K562 (cell line): ENCODE measurements around the gene PEX5. TPM values are rescaled to one million over a fixed set of nuclear protein-coding genes. Genes with fewer than 3 reads are reported as not detected.

Experiments used
- ATAC-seq: fragments of 200-7000 bp; cut with Tn5 transposase; 3 replicates; pipeline ENCODE4 v1.9.1; 2020; ENCODE audit warnings: moderate library complexity
- Bru-seq: library from RNA; stranded (reverse); fragments of 400-500 nt; gene quantifications from one replicate; lab custom pipeline; 2021; lab: Mats Ljungman, UMichigan
- BruChase-seq, 2 experiments: library from RNA; stranded (reverse); fragments of 400-500 nt; gene quantifications; one replicate each; lab custom pipeline; 2021; lab: Mats Ljungman, UMichigan
- BruUV-seq: library from RNA; stranded (reverse); fragments of 400-500 nt; replicated peaks from 2 replicates; lab custom pipeline; 2021; lab: Mats Ljungman, UMichigan
- CTCF ChIA-PET: fragments of 300-600 bp; formaldehyde crosslinking; extraction: SDS; loops from one replicate; lab custom pipeline; 2021; ENCODE audit warnings: low intra/inter-chr PET ratio; lab: Yijun Ruan, JAX
- POLR2A ChIA-PET: fragments of 300-600, 350-650 bp; sonication (Branson Sonifier 250); formaldehyde crosslinking; extraction: SDS; loops from one replicate; lab custom pipeline; 2021; ENCODE audit warnings: antibody characterized with exemption, inconsistent platforms; lab: Yijun Ruan, JAX
- DNase-seq, 4 experiments: peaks; one replicate each; pipeline versions ENCODE4 v3.0.0 to v3.0.0-alpha.2; 2011 to 2018; ENCODE audit warnings: low spot score in 3 of 4, mixed read lengths in 3 of 4; ENCODE audit errors: extremely low read depth in 1 of 4
- FAIRE-seq: peaks from 2 replicates; lab custom pipeline; 2011; peaks lifted over from hg19 to GRCh38; lab: Jason Lieb, UNC
- H2AFZ ChIP-seq: 2 replicates; pipeline ENCODE4 v1.6.0; 2011; ENCODE audit warnings: low read depth, low read length, control low read depth, inconsistent platforms
- H3K27ac ChIP-seq: fragments of 200-600 bp; 3 replicates; pipeline ENCODE4 v1.8.0; 2011; ENCODE audit warnings: low read depth, mild to moderate bottlenecking, control low read depth, inconsistent platforms, low read length, moderate library complexity, mixed read lengths; ENCODE audit errors: extremely low read depth
- H3K27me3 ChIP-seq, 2 experiments: fragments of 300-600 bp in 1 of 2; 2 replicates in 1 of 2; 3 replicates in 1 of 2; pipeline versions ENCODE4 v1.6.0 to v1.8.0; 2011; ENCODE audit warnings: inconsistent platforms in 2 of 2, low read length in 2 of 2, mild to moderate bottlenecking in 1 of 2, mixed read lengths in 1 of 2, moderate library complexity in 1 of 2; ENCODE audit not compliant: control insufficient read depth in 2 of 2, insufficient read depth in 2 of 2
- H3K36me3 ChIP-seq: fragments of 300-600 bp; 3 replicates; pipeline ENCODE4 v1.8.0; 2011; ENCODE audit warnings: mild to moderate bottlenecking, low read length, inconsistent platforms; ENCODE audit not compliant: control insufficient read depth, insufficient read depth
- H3K4me1 ChIP-seq, 2 experiments: fragments of 200-600 bp in 1 of 2; replicated peaks in 1 of 2; 2 replicates in 1 of 2; 3 replicates in 1 of 2; pipeline versions ENCODE4 v1.5.1 to v1.8.0; 2011; ENCODE audit warnings: inconsistent platforms in 2 of 2, low read length in 2 of 2, mild to moderate bottlenecking in 1 of 2, mixed read lengths in 1 of 2, moderate library complexity in 1 of 2; ENCODE audit not compliant: control insufficient read depth in 2 of 2, insufficient read depth in 2 of 2
- H3K4me2 ChIP-seq: 2 replicates; pipeline ENCODE4 v1.6.1; 2011; ENCODE audit warnings: low read length, control low read depth, inconsistent platforms, mixed read lengths; ENCODE audit not compliant: insufficient read depth
- H3K4me3 ChIP-seq: fragments of 200-600 bp; sonication (generic), shearing (Covaris generic); 2 replicates; pipeline ENCODE4 v1.5.1; 2016; ENCODE audit warnings: control low read depth, inconsistent platforms
- H3K79me2 ChIP-seq: fragments of 200-600 bp; 3 replicates; pipeline ENCODE4 v1.8.0; 2011; ENCODE audit warnings: low read length, inconsistent platforms; ENCODE audit not compliant: control insufficient read depth, insufficient read depth
- H3K9ac ChIP-seq, 2 experiments: 2 replicates each; pipeline versions ENCODE4 v1.6.0 to v1.6.1; 2011; ENCODE audit warnings: low read depth in 2 of 2, low read length in 2 of 2, control low read depth in 1 of 2, inconsistent platforms in 1 of 2, mild to moderate bottlenecking in 1 of 2, mixed read lengths in 1 of 2; ENCODE audit not compliant: insufficient read depth in 1 of 2
- H3K9me1 ChIP-seq: one replicate; pipeline ENCODE4 v1.6.0; 2011; ENCODE audit warnings: inconsistent platforms, mild to moderate bottlenecking, low read length, moderate library complexity; ENCODE audit not compliant: control insufficient read depth, insufficient read depth
- H3K9me3 ChIP-seq: replicated peaks from 2 replicates; pipeline ENCODE4 v1.5.1; 2011; ENCODE audit warnings: low read depth, low read length, inconsistent platforms; ENCODE audit not compliant: control insufficient read depth, insufficient read depth
- H4K20me1 ChIP-seq: replicated peaks from 2 replicates; pipeline ENCODE4 v1.6.1; 2011; ENCODE audit warnings: low read length, inconsistent platforms, mixed read lengths; ENCODE audit not compliant: control insufficient read depth, insufficient read depth
- ETV5 ChIP-seq: sonication (generic); formaldehyde crosslinking; IDR thresholded peaks from 2 replicates; pipeline ENCODE4 v1.4.0; 2020; ENCODE audit warnings: low read depth, mild to moderate bottlenecking, missing genetic modification reagents
- ILF3 ChIP-seq: fragments of 450-650 bp; IDR thresholded peaks from 2 replicates; pipeline ENCODE4 v1.6.1; 2018; ENCODE audit warnings: antibody characterized with exemption, mild to moderate bottlenecking, moderate library complexity, borderline replicate concordance
- KAT7 ChIP-seq: sonication (generic); formaldehyde crosslinking; IDR thresholded peaks from 2 replicates; pipeline ENCODE4 v1.8.0; 2022; ENCODE audit warnings: missing genetic modification reagents, mild to moderate bottlenecking, borderline replicate concordance
- NR2C2 ChIP-seq, 2 experiments: fragments of 200-800 bp in 1 of 2; sonication (Bioruptor generic) in 1 of 2; sonication (generic) in 1 of 2; formaldehyde crosslinking in 1 of 2; IDR thresholded peaks; 2 replicates each; pipeline versions ENCODE4 v1.6.1 to v1.8.0; 2016 to 2022; ENCODE audit warnings: mild to moderate bottlenecking in 1 of 2, missing compliant biosample characterization in 1 of 2, missing genetic modification characterization in 1 of 2, missing genetic modification reagents in 1 of 2
- TCF7L2 ChIP-seq: fragments of 150-350 bp; IDR thresholded peaks from 2 replicates; pipeline ENCODE4 v1.6.1; 2016; ENCODE audit warnings: low read depth, mild to moderate bottlenecking, low read length, moderate library complexity
- TFAM ChIP-seq: fragments of 250-450 bp; sonication (Bioruptor Pico); conservative IDR thresholded peaks from 2 replicates; pipeline ENCODE4 v1.5.0; 2021; ENCODE audit warnings: mild to moderate bottlenecking, moderate library complexity
- VEZF1 ChIP-seq: fragments of 200-800 bp; sonication (Bioruptor generic); IDR thresholded peaks from 2 replicates; pipeline ENCODE4 v1.6.1; 2017; ENCODE audit warnings: missing genetic modification characterization, missing compliant biosample characterization
- ZFP30 ChIP-seq: fragments of 250-450 bp; sonication (Bioruptor Pico); IDR thresholded peaks from 2 replicates; pipeline ENCODE4 v1.8.0; 2022; ENCODE audit warnings: moderate library complexity, mild to moderate bottlenecking, inconsistent platforms, borderline replicate concordance
- ZFX ChIP-seq: sonication (generic); formaldehyde crosslinking; IDR thresholded peaks from 2 replicates; pipeline ENCODE4 v1.8.0; 2022; ENCODE audit warnings: mild to moderate bottlenecking, missing genetic modification reagents, moderate library complexity
- ZNF146 ChIP-seq: IDR thresholded peaks from one replicate; pipeline ENCODE4 v1.6.1; 2018; ENCODE audit warnings: missing compliant biosample characterization; ENCODE audit not compliant: unreplicated experiment
- ZNF224 ChIP-seq: sonication (generic); formaldehyde crosslinking; IDR thresholded peaks from 2 replicates; pipeline ENCODE4 v1.8.0; 2022; ENCODE audit warnings: mild to moderate bottlenecking, missing genetic modification reagents
- WGBS: fragments of 100-300 bp; shearing (Covaris generic); methylation state at CpG from one replicate; pipeline ENCODE4 v1.1.6; 2016; ENCODE audit warnings: low coverage, mixed read lengths; ENCODE audit not compliant: insufficient coverage; ENCODE audit errors: missing lambda C conversion rate; 5-methylcytosine and 5-hydroxymethylcytosine counted together
- in situ Hi-C: fragments of 300-500 bp; cut with MboI; formaldehyde crosslinking; loops from 4 replicates; pipeline ENCODE4 v1.15.0; 2018; ENCODE audit warnings: inconsistent platforms, mixed read lengths
- intact Hi-C: fragments of 100-400 bp; cut with micrococcal nuclease; formaldehyde crosslinking; loops from 2 replicates; pipeline ENCODE4 v1.14.2; 2022
- long read RNA-seq, 3 experiments: library from polyadenylated mRNA in 2 of 3; library from RNA in 1 of 3; unstranded in 2 of 3; stranded (forward) in 1 of 3; transcript quantifications; one replicate each; pipeline ENCODE4 v2.0.0, GENCODE V29; 2019 to 2022
- polyA minus RNA-seq, 3 experiments: library from RNA; depleted of rRNA, polyadenylated mRNA; stranded (reverse); fragments of >200 nt; gene quantifications; 2 replicates each; pipeline ENCODE4 v1.2.3, GENCODE V29; 2011
- polyA plus RNA-seq, 8 experiments: library from polyadenylated mRNA; depleted of rRNA in 4 of 8; stranded (reverse) in 5 of 8; unstranded in 3 of 8; fragments of >200 nt; fragmentation: Nextera tagmentation in 2 of 8; fragmentation: Illumina TruSeq in 1 of 8; extraction: Ambion mirVana in 2 of 8; extraction: Trizol in 1 of 8; gene quantifications; 2 replicates each; pipeline versions ENCODE4 v1.2.1 to v1.2.3, GENCODE V29; 2011 to 2014; ENCODE audit warnings: inconsistent platforms in 1 of 8, missing spikeins in 1 of 8
- total RNA-seq, 7 experiments: library from RNA; depleted of rRNA in 6 of 7; stranded (reverse); fragments of >200 nt in 6 of 7; fragmentation: Illumina TruSeq in 2 of 7; extraction: Trizol in 2 of 7; gene quantifications; 2 replicates each; pipeline versions ENCODE4 v1.2.1 to v1.2.3, GENCODE V29; 2011 to 2021; ENCODE audit warnings: low replicate concordance in 1 of 7

Gene PEX5
- 29.2 and 34.4 TPM in 2 replicates for total RNA-seq (2011; cell fraction: chromatin; rRNA removed; ENCODE audit: low replicate concordance)
- 26.8 and 27.6 TPM in 2 replicates for total RNA-seq (2011; cell fraction: nucleolus; rRNA removed)
- 32.8 and 35.0 TPM in 2 replicates for total RNA-seq (2011; cell fraction: nucleoplasm; rRNA removed)
- total RNA-seq (2014; rRNA removed), result 11.0 and 18.1 TPM in 2 replicates
- total RNA-seq (2014; rRNA removed; fragmentation: Illumina TruSeq; extraction: Trizol), result 13.1 and 13.6 TPM in 2 replicates
- 12.9 and 14.0 TPM in 2 replicates for total RNA-seq (2015; rRNA removed; fragmentation: Illumina TruSeq; extraction: Trizol)
- 25.0 and 26.1 TPM in 2 replicates for total RNA-seq (2021)
- 14.4 and 18.4 TPM in 2 replicates for polyA plus RNA-seq (2011; rRNA removed)
- 15.5 and 15.8 TPM in 2 replicates for polyA plus RNA-seq (2011; cell fraction: cytosol; rRNA removed)
- 32.5 and 35.7 TPM in 2 replicates for polyA plus RNA-seq (2011; cell fraction: nucleus; rRNA removed)
- polyA plus RNA-seq (2012), result 15.3 and 21.1 TPM in 2 replicates
- 16.6 and 20.2 TPM in 2 replicates for polyA plus RNA-seq (2014; fragmentation: Illumina TruSeq; extraction: Trizol)
- 1 to 10 TPM; 1.4 to 1.5 TPM for polyA plus RNA-seq (2014; fragmentation: Nextera tagmentation; extraction: Ambion mirVana)
- polyA plus RNA-seq (2014; rRNA removed), result 14.8 and 17.3 TPM in 2 replicates
- 17.9 and 19.5 TPM in 2 replicates for polyA minus RNA-seq (2011; rRNA and poly(A)+ RNA removed)
- polyA minus RNA-seq (2011; cell fraction: cytosol; rRNA and poly(A)+ RNA removed), result 10.4 and 10.5 TPM in 2 replicates
- 17.1 and 20.1 TPM in 2 replicates for polyA minus RNA-seq (2011; cell fraction: nucleus; rRNA and poly(A)+ RNA removed)
- Bru-seq, nascent RNA, result percentile 62 among the genes with signal in this experiment
- BruChase-seq, experiment 1, labeled RNA remaining after a 2-hour chase, result percentile 62 among the genes with signal in this experiment
- percentile 66 among the genes with signal in this experiment for BruChase-seq, experiment 2, labeled RNA remaining after a 6-hour chase
- long read RNA-seq, experiment 1, partial matches to known transcripts, result 5 of 17 reads
- long read RNA-seq, experiment 1, other reads (novel, unspliced or antisense), result 11 of 17 reads
- long read RNA-seq, experiment 2, partial matches to known transcripts, result 5 of 21 reads
- long read RNA-seq, experiment 2, other reads (novel, unspliced or antisense), result 13 of 21 reads
- long read RNA-seq, experiment 3, partial matches to known transcripts, result 0 of 1 reads
- long read RNA-seq, experiment 3, other reads (novel, unspliced or antisense), result 1 of 1 reads

GRCh38 chr12:7189398-7190267, at the start of gene PEX5:
PEX5 (plus strand) TSS chr12:7189686; CDS start chr12:7190378, 692 bp downstream.
- peak within 1 kb of the TSS; percentile 96 for H2AFZ ChIP-seq
- peak within 1 kb of the TSS; percentile 93 for H3K4me2 ChIP-seq
- POLR2A ChIA-PET, result no interaction called here
- DNase-seq (peak; percentile 89 to 92 (median 91)), FAIRE-seq (peak; percentile 74), ATAC-seq (peak; percentile 97)
- WGBS, result under 1% methylated on average over 25 of the region's 68 CpGs
- no peaks in the 10 kb centered on the region for H4K20me1 ChIP-seq
- peaks cover 8% of the 10 kb centered on the region for H3K79me2 ChIP-seq
- in situ Hi-C loops, result no loop called here
- peak within 1 kb of the TSS; percentile 69 for H3K4me3 ChIP-seq
- CTCF ChIA-PET, result interaction anchor here (0.6 to 1.0 kb wide), 5 partner anchors 47 to 499 kb away, joined by 3 to 6 read pairs (median 3); no protein-coding TSS in a partner anchor
- no peaks in the 10 kb centered on the region for H3K9me3 ChIP-seq
- no peaks in the 10 kb centered on the region for H3K9me1 ChIP-seq
- H3K4me1 ChIP-seq, result peaks cover 10 to 17% of the 10 kb centered on the region in 2 experiments; a peak in 4 of 5 replicates
- H3K9ac ChIP-seq, result peak within 1 kb of the TSS; percentile 80 to 93
- H3K36me3 ChIP-seq, result peaks cover 32% of the 10 kb centered on the region; the same call in 2 of the 3 replicates
- no TSS peak for BruUV-seq
- H3K27ac ChIP-seq, result peak within 1 kb of the TSS; percentile 82
- no peaks in the 10 kb centered on the region for H3K27me3 ChIP-seq
- intact Hi-C loops, result loop anchor here (5.0 to 10.0 kb wide), 2 partner anchors 67 to 225 kb away; no protein-coding TSS in a partner anchor
- TF ChIP-seq ZFX, result peak; percentile 39; the same call in 1 of the 2 replicates
- TF ChIP-seq TFAM (CRISPR knock-in tag), result no peak
- no peak for TF ChIP-seq KAT7 (CRISPR knock-in tag)
- TF ChIP-seq ILF3, result no peak
- TF ChIP-seq ZNF146 (CRISPR knock-in tag), result no peak
- peak; percentile 88 for TF ChIP-seq VEZF1
- TF ChIP-seq ZNF224 (CRISPR knock-in tag), result no peak
- TF ChIP-seq ZFP30, result no peak
- peak; percentile 74 for TF ChIP-seq ETV5 (CRISPR knock-in tag)
- no peak for TF ChIP-seq TCF7L2
- TF ChIP-seq NR2C2 (CRISPR knock-in tag; IDR thresholded peaks at IDR 0.05), result no peak
- TF ChIP-seq NR2C2 (tag; IDR thresholded peaks at IDR 0.05), result peak; percentile 46; the same call in 1 of the 2 replicates
